Activated CD8-positive, alpha-beta T cell treated with anti-CD3 and anti-CD28 coated beads for 36 hours (primary cell): ENCODE data around the gene SH3BGRL2. TPM values are rescaled to one million over a fixed set of nuclear protein-coding genes. Genes with fewer than 3 reads are reported as not detected.

Experiments
- ATAC-seq: fragments of 200-7000 bp; cut with Tn5 transposase; one replicate; pipeline ENCODE4 v1.10.0; 2021; ENCODE audit warnings: mild to moderate bottlenecking, moderate library complexity
- CTCF ChIA-PET: fragments of 350-600 bp; sonication (Branson Sonifier 250); formaldehyde crosslinking; loops from one replicate; lab custom pipeline; 2021; ENCODE audit warnings: antibody characterized with exemption; lab: Charles Lee
- POLR2A ChIA-PET: fragments of 350-600 bp; sonication (Branson Sonifier 250); formaldehyde crosslinking; loops from one replicate; lab custom pipeline; 2021; ENCODE audit warnings: antibody characterized with exemption; lab: Charles Lee
- DNase-seq: peaks from one replicate; pipeline ENCODE4 v3.0.0-alpha.2; 2020
- H3K27ac Mint-ChIP-seq: one replicate; pipeline ENCODE4 v1.8.0; 2021; ENCODE audit warnings: mild to moderate bottlenecking, mixed read lengths
- H3K27me3 Mint-ChIP-seq: one replicate; pipeline ENCODE4 v1.8.0; 2021; ENCODE audit warnings: mixed read lengths
- H3K36me3 Mint-ChIP-seq: one replicate; pipeline ENCODE4 v1.8.0; 2021; ENCODE audit warnings: low read depth, mixed read lengths
- H3K4me1 Mint-ChIP-seq: one replicate; pipeline ENCODE4 v1.8.0; 2021; ENCODE audit warnings: low read depth, mixed read lengths
- H3K4me3 Mint-ChIP-seq: one replicate; pipeline ENCODE4 v1.8.0; 2021; ENCODE audit warnings: mild to moderate bottlenecking, moderate library complexity, mixed read lengths
- H3K9me3 Mint-ChIP-seq: one replicate; pipeline ENCODE4 v1.8.0; 2021; ENCODE audit warnings: mixed read lengths
- intact Hi-C: fragments of 100-400 bp; cut with micrococcal nuclease; formaldehyde crosslinking; loops from one replicate; pipeline ENCODE4 v1.10.0; 2022
- total RNA-seq, 2 experiments: library from RNA; stranded (reverse); gene quantifications; one replicate each; pipeline ENCODE4 v1.2.3, GENCODE V29; 2021
- TF ChIP-seq, protein P1 (sequence below): fragments of 200-600 bp; IDR thresholded peaks from one replicate; pipeline ENCODE4 v1.8.0; 2022; ENCODE audit warnings: antibody characterized with exemption, mild to moderate bottlenecking

Gene SH3BGRL2
- total RNA-seq, 2 experiments from 2014 or later, result 0.54 to 0.70 TPM

- intact Hi-C loops, result no loop called here
- TF ChIP-seq, protein P1, sequence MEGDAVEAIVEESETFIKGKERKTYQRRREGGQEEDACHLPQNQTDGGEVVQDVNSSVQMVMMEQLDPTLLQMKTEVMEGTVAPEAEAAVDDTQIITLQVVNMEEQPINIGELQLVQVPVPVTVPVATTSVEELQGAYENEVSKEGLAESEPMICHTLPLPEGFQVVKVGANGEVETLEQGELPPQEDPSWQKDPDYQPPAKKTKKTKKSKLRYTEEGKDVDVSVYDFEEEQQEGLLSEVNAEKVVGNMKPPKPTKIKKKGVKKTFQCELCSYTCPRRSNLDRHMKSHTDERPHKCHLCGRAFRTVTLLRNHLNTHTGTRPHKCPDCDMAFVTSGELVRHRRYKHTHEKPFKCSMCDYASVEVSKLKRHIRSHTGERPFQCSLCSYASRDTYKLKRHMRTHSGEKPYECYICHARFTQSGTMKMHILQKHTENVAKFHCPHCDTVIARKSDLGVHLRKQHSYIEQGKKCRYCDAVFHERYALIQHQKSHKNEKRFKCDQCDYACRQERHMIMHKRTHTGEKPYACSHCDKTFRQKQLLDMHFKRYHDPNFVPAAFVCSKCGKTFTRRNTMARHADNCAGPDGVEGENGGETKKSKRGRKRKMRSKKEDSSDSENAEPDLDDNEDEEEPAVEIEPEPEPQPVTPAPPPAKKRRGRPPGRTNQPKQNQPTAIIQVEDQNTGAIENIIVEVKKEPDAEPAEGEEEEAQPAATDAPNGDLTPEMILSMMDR, result no peak
- no peaks in the 10 kb centered on the region for H3K36me3 Mint-ChIP-seq
- POLR2A ChIA-PET, result no interaction called here
- DNase-seq (no peak), ATAC-seq (no peak)
- H3K4me3 Mint-ChIP-seq, result no peak overlapping the region
- peaks cover 4% of the 10 kb centered on the region for H3K27me3 Mint-ChIP-seq
- H3K4me1 Mint-ChIP-seq, result no peaks in the 10 kb centered on the region
- CTCF ChIA-PET, result no interaction called here
- H3K9me3 Mint-ChIP-seq, result no peaks in the 10 kb centered on the region
- no peak overlapping the region for H3K27ac Mint-ChIP-seq
These were observed 33.1 kb upstream of the SH3BGRL2 start for GRCh38 chr6:79598012-79598411.

- intact Hi-C loops, result no loop called here
- no peaks in the 10 kb centered on the region for H3K9me3 Mint-ChIP-seq
- ChIA-PET POLR2A (no interaction called here), CTCF (no interaction called here)
- H3K4me1 Mint-ChIP-seq, result no peaks in the 10 kb centered on the region
- H3K27ac Mint-ChIP-seq, result no peak overlapping the region
- peaks cover 4% of the 10 kb centered on the region for H3K27me3 Mint-ChIP-seq
- H3K4me3 Mint-ChIP-seq, result no peak overlapping the region
- TF ChIP-seq, protein P1, result no peak
- no peak for ATAC-seq
- no peak for DNase-seq
- H3K36me3 Mint-ChIP-seq, result no peaks in the 10 kb centered on the region
These were observed 31.3 kb upstream of the SH3BGRL2 start for GRCh38 chr6:79599725-79600259.

- Mint-ChIP-seq H3K27me3 (peaks cover 1% of the 10 kb centered on the region), H3K4me3 (no peak overlapping the region), H3K36me3 (no peaks in the 10 kb centered on the region), H3K4me1 (no peaks in the 10 kb centered on the region), H3K27ac (no peak overlapping the region), H3K9me3 (no peaks in the 10 kb centered on the region)
- ATAC-seq, result no peak
- TF ChIP-seq, protein P1, result no peak
- POLR2A ChIA-PET, result no interaction called here
- DNase-seq, result no peak
- intact Hi-C loops, result no loop called here
- CTCF ChIA-PET, result no interaction called here
These were observed 30.8 kb upstream of the SH3BGRL2 start for GRCh38 chr6:79600313-79600712.

DNA sequence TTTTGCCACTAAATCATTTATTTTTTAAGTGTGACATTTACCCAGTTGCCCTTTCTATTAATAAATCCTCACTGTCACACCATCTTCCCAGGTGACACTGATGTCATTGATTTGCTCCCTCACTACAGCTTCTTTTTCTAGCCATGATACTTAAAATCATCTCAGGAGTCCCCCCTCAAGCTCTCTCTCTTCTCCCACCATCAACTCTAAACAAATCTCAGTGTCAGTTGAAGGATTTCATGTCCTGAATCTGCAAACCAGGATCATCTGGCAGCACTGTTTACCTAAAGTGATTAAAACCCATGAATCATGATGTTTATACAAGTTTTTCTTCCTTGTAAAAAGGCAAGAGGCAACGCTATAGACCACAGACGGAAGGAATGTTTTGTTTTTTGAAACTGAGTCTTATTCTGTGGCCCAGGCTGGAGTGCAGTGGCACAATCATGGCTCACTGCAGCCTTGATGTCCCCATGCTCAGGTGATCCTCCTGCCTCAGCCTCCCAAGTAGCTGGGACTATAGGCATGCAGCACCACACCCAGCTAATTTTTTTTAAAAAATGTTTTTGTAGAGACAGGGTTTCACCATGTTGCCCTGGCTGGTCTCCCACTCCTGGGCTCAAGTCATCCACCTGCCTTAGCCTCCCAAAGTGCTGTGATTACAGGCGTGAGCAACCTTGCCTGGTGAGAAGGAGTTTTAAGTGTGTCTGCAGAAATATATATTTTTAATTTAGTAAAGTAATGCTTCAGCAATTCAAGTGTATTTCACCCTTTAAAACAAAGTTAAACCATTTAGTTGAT is 30.1 kb upstream of the SH3BGRL2 start:
- Mint-ChIP-seq H3K9me3 (no peaks in the 10 kb centered on the region), H3K36me3 (no peaks in the 10 kb centered on the region), H3K4me3 (no peak overlapping the region), H3K27ac (no peak overlapping the region), H3K27me3 (peaks cover 1% of the 10 kb centered on the region), H3K4me1 (no peaks in the 10 kb centered on the region)
- ATAC-seq (no peak), DNase-seq (no peak)
- intact Hi-C loops, result no loop called here
- TF ChIP-seq, protein P1, result no peak
- CTCF ChIA-PET, result interaction anchor here (1.0 kb wide), 1 partner anchor 11 kb away, joined by 3 read pairs; no protein-coding TSS in a partner anchor
- POLR2A ChIA-PET, result no interaction called here

DNA sequence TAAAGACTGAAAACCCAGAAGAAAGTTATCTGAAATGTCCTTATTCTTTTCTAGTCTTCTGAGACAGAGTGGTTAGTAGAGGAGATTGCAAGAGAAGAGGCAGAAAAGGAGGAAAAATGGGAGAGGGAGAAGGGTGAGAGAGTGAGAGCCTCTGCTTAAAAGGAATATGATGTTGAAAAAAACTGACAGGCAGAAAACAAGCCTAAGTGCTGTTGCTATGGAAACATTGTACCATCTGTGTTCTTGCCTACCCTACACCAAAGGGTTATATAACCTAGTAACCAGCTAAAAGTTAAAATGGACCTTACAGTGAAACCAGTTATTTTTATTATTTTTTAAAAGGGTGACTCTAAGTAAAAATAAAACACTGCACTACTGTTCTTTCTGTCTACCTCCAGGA is 28.3 kb upstream of the SH3BGRL2 start:
- CTCF ChIA-PET, result no interaction called here
- Mint-ChIP-seq H3K27me3 (peaks cover 1% of the 10 kb centered on the region), H3K4me1 (no peaks in the 10 kb centered on the region), H3K36me3 (no peaks in the 10 kb centered on the region), H3K27ac (no peak overlapping the region), H3K9me3 (no peaks in the 10 kb centered on the region), H3K4me3 (no peak overlapping the region)
- TF ChIP-seq, protein P1, result no peak
- ATAC-seq, result no peak
- intact Hi-C loops, result no loop called here
- no peak for DNase-seq
- POLR2A ChIA-PET, result no interaction called here
